ENCODE measurements around the gene CD200. TPM values are rescaled to one million over a fixed set of nuclear protein-coding genes. Genes with fewer than 3 reads are reported as not detected.
A peak's percentile ranks its signal among the peaks of the same experiment; 100 is the strongest.

Gene CD200
- total RNA-seq, 1 donor from 2014 or later, result 19.0 TPM

GRCh38 chr3:112350018-112350810 is 17.3 kb downstream of the CD200 start:
- H3K36me3 Mint-ChIP-seq (ENCODE audit: low read depth), result peaks cover 91% of the 10 kb centered on the region
- no peaks in the 10 kb centered on the region for H3K27me3 Mint-ChIP-seq
- POLR2A ChIA-PET, result interaction anchor here (1.0 kb wide), 1 partner anchor 22 kb away, joined by 3 read pairs; no protein-coding TSS in a partner anchor
- intact Hi-C loops (cut with micrococcal nuclease), result loop anchor here (2.0 to 5.0 kb wide), 2 partner anchors 15 to 37 kb away; no protein-coding TSS in a partner anchor
- H3K4me3 Mint-ChIP-seq, result no peak overlapping the region
- H3K27ac Mint-ChIP-seq, result no peak overlapping the region
- no peaks in the 10 kb centered on the region for H3K9me3 Mint-ChIP-seq
- peaks cover 47% of the 10 kb centered on the region for H3K4me1 Mint-ChIP-seq
- no peak for ATAC-seq (ENCODE audit: low read depth)
- no peak for DNase-seq
- TF ChIP-seq CTCF (IDR thresholded peaks at IDR 0.05), result no peak
- CTCF ChIA-PET, result no interaction called here

GRCh38 chr3:112351036-112351435 is 18.1 kb downstream of the CD200 start:
- no peak for DNase-seq
- Mint-ChIP-seq H3K9me3 (no peaks in the 10 kb centered on the region), H3K4me3 (no peak overlapping the region), H3K36me3 (ENCODE audit: low read depth) (peaks cover 85% of the 10 kb centered on the region), H3K4me1 (peaks cover 40% of the 10 kb centered on the region), H3K27ac (no peak overlapping the region), H3K27me3 (no peaks in the 10 kb centered on the region)
- no peak for TF ChIP-seq CTCF (IDR thresholded peaks at IDR 0.05)
- CTCF ChIA-PET, result no interaction called here
- POLR2A ChIA-PET, result interaction anchor here (0.6 to 1.0 kb wide), 4 partner anchors 9 to 148 kb away, joined by 3 read pairs; partner anchors contain the start of gene BTLA
- ATAC-seq (ENCODE audit: low read depth), result no peak
- intact Hi-C loops (cut with micrococcal nuclease), result loop anchor here (2.0 to 5.0 kb wide), 2 partner anchors 16 to 36 kb away; no protein-coding TSS in a partner anchor

GRCh38 chr3:112351823-112352222 is 18.9 kb downstream of the CD200 start:
- TF ChIP-seq CTCF (IDR thresholded peaks at IDR 0.05), result no peak
- H3K9me3 Mint-ChIP-seq, result no peaks in the 10 kb centered on the region
- DNase-seq, result no peak
- POLR2A ChIA-PET, result interaction anchor here (0.6 to 0.7 kb wide), 2 partner anchors 20 kb away, joined by 3 to 5 read pairs; no protein-coding TSS in a partner anchor
- intact Hi-C loops (cut with micrococcal nuclease), result loop anchor here (2.0 to 5.0 kb wide), 2 partner anchors 17 to 35 kb away; no protein-coding TSS in a partner anchor
- CTCF ChIA-PET, result no interaction called here
- ATAC-seq (ENCODE audit: low read depth), result no peak
- H3K36me3 Mint-ChIP-seq (ENCODE audit: low read depth), result peaks cover 83% of the 10 kb centered on the region
- no peaks in the 10 kb centered on the region for H3K27me3 Mint-ChIP-seq
- H3K4me3 Mint-ChIP-seq, result no peak overlapping the region
- peaks cover 34% of the 10 kb centered on the region for H3K4me1 Mint-ChIP-seq
- peak overlapping the region; percentile 22 for H3K27ac Mint-ChIP-seq

GRCh38 chr3:112352720-112353119 is 19.8 kb downstream of the CD200 start:
- ChIA-PET POLR2A (interaction anchor here (1.3 kb wide), 1 partner anchor 12 kb away, joined by 3 read pairs; no protein-coding TSS in a partner anchor), CTCF (no interaction called here)
- no peak for DNase-seq
- H3K9me3 Mint-ChIP-seq, result no peaks in the 10 kb centered on the region
- H3K4me3 Mint-ChIP-seq, result no peak overlapping the region
- peaks cover 78% of the 10 kb centered on the region for H3K36me3 Mint-ChIP-seq (ENCODE audit: low read depth)
- H3K27ac Mint-ChIP-seq, result no peak overlapping the region
- ATAC-seq (ENCODE audit: low read depth), result no peak
- no peaks in the 10 kb centered on the region for H3K27me3 Mint-ChIP-seq
- TF ChIP-seq CTCF (IDR thresholded peaks at IDR 0.05), result no peak
- intact Hi-C loops (cut with micrococcal nuclease), result loop anchor here (5.0 kb wide), 1 partner anchor 35 kb away; no protein-coding TSS in a partner anchor
- peaks cover 32% of the 10 kb centered on the region for H3K4me1 Mint-ChIP-seq

GRCh38 chr3:112353365-112353764 is 20.4 kb downstream of the CD200 start:
- Mint-ChIP-seq H3K27me3 (no peaks in the 10 kb centered on the region), H3K27ac (no peak overlapping the region), H3K4me3 (no peak overlapping the region), H3K4me1 (peaks cover 33% of the 10 kb centered on the region), H3K9me3 (no peaks in the 10 kb centered on the region), H3K36me3 (ENCODE audit: low read depth) (peaks cover 72% of the 10 kb centered on the region)
- ATAC-seq (ENCODE audit: low read depth), result no peak
- intact Hi-C loops (cut with micrococcal nuclease), result loop anchor here (5.0 kb wide), 1 partner anchor 34 kb away; no protein-coding TSS in a partner anchor
- ChIA-PET POLR2A (interaction anchor here (1.3 kb wide), 1 partner anchor 11 kb away, joined by 3 read pairs; no protein-coding TSS in a partner anchor), CTCF (interaction anchor here (1.2 kb wide), 1 partner anchor 243 kb away, joined by 3 read pairs; no protein-coding TSS in a partner anchor)
- no peak for TF ChIP-seq CTCF (IDR thresholded peaks at IDR 0.05)
- DNase-seq, result no peak

Data from activated B cell treated with CpG ODN at 0.5 μM for 24 hours (primary cell).